Stimulated activated CD4-positive, alpha-beta T cell treated with anti-CD3 and anti-CD28 coated beads, Interleukin-2, amount 100 ng/mL, for 48 hours (primary cell): ENCODE measurements around the gene KLHL41.
"Not testable (repeated sequence)": the region's sequence is repeated elsewhere in the genome, so short reads cannot be mapped to it uniquely, and the experiment has no call there.

ENCODE experiments used
- DNase-seq, 2 donors: peaks; one replicate each; pipeline ENCODE4 v3.0.0-alpha.2; 2020

The KLHL41 gene

GRCh38 chr2:169510496-169510895, 994 bp downstream of the KLHL41 start:
- no peak for DNase-seq

GRCh38 chr2:169511818-169512217, 2.3 kb downstream of the KLHL41 start:
- no peak for DNase-seq

- DNase-seq: no peak
Observed at GRCh38 chr2:169512525-169512924, 3.0 kb downstream of the KLHL41 start.

- no peak for DNase-seq
Observed at GRCh38 chr2:169513094-169513493, 3.6 kb downstream of the KLHL41 start.

GRCh38 chr2:169513926-169514325, 4.4 kb downstream of the KLHL41 start:
- DNase-seq: no peak

- not testable (repeated sequence) for DNase-seq
Observed at GRCh38 chr2:169514758-169515157, 5.3 kb downstream of the KLHL41 start.

GRCh38 chr2:169516488-169516995, 7.0 kb downstream of the KLHL41 start:
- not testable (repeated sequence) for DNase-seq

GRCh38 chr2:169520896-169521295, 11.4 kb downstream of the KLHL41 start:
- DNase-seq: no peak

GRCh38 chr2:169523681-169524080, 14.2 kb downstream of the KLHL41 start:
- DNase-seq: no peak

GRCh38 chr2:169525434-169525833, 15.9 kb downstream of the KLHL41 start:
- DNase-seq: no peak

- no peak for DNase-seq
Observed at GRCh38 chr2:169526451-169526850, 16.9 kb downstream of the KLHL41 start.

GRCh38 chr2:169528271-169528701, 18.8 kb downstream of the KLHL41 start:
- peak; percentile 76 to 79 for DNase-seq

GRCh38 chr2:169539460-169539859, 30.0 kb downstream of the KLHL41 start:
- not testable (repeated sequence) for DNase-seq

GRCh38 chr2:169540146-169540545, 30.6 kb downstream of the KLHL41 start:
- no peak for DNase-seq

GRCh38 chr2:169542433-169542832, 32.9 kb downstream of the KLHL41 start:
- DNase-seq: no peak

GRCh38 chr2:169546756-169547155, 37.3 kb downstream of the KLHL41 start:
- no peak for DNase-seq

GRCh38 chr2:169561364-169561763, 51.9 kb downstream of the KLHL41 start:
- no peak for DNase-seq

- DNase-seq: not testable (repeated sequence)
Observed at GRCh38 chr2:169562084-169562483, 52.6 kb downstream of the KLHL41 start.

GRCh38 chr2:169562519-169562918, 53.0 kb downstream of the KLHL41 start:
- DNase-seq: no peak

- DNase-seq: no peak
Observed at GRCh38 chr2:169565686-169566085, 56.2 kb downstream of the KLHL41 start.

GRCh38 chr2:169569948-169570347, 60.4 kb downstream of the KLHL41 start:
- DNase-seq: no peak

- not testable (repeated sequence) for DNase-seq
Observed at GRCh38 chr2:169570752-169571151, 61.2 kb downstream of the KLHL41 start.

GRCh38 chr2:169571571-169571970, 62.1 kb downstream of the KLHL41 start:
- DNase-seq: no peak

- DNase-seq: no peak
Observed at GRCh38 chr2:169572189-169572588, 62.7 kb downstream of the KLHL41 start.

GRCh38 chr2:169572821-169573159, 63.3 kb downstream of the KLHL41 start:
- no peak for DNase-seq
